ENCODE measurements around the gene TMEM239.

GRCh38 chr20:2812189-2812588, 4.0 kb upstream of the TMEM239 start:
- TF ChIP-seq CTCF (IDR thresholded peaks at IDR 0.05; ENCODE audit: insufficient read depth, low read depth, low read length) (no peak), EZH2 (IDR thresholded peaks at IDR 0.05; ENCODE audit: insufficient read depth, low read length) (no peak)

Measured in astrocyte (in vitro differentiated cells and primary cell).